ENCODE measurements around the gene NPPB. TPM values are rescaled to one million over a fixed set of nuclear protein-coding genes. Genes with fewer than 3 reads are reported as not detected.

Gene NPPB
- total RNA-seq, 2 experiments from 2014 or later: not detected

GRCh38 chr1:11888206-11888876 lies 29.6 kb upstream of the NPPB start:
- Mint-ChIP-seq H3K9me3 (no peaks in the 10 kb centered on the region), H3K4me1 (no peaks in the 10 kb centered on the region), H3K27ac (no peak overlapping the region), H3K36me3 (no peaks in the 10 kb centered on the region), H3K27me3 (peaks cover 7% of the 10 kb centered on the region), H3K4me3 (no peak overlapping the region)
- DNase-seq: no peak

GRCh38 chr1:11887666-11888007 lies 28.9 kb upstream of the NPPB start:
- H3K9me3 Mint-ChIP-seq: no peaks in the 10 kb centered on the region
- no peak overlapping the region for H3K27ac Mint-ChIP-seq
- H3K4me1 Mint-ChIP-seq: no peaks in the 10 kb centered on the region
- peaks cover 7% of the 10 kb centered on the region for H3K27me3 Mint-ChIP-seq
- no peak overlapping the region for H3K4me3 Mint-ChIP-seq
- DNase-seq: no peak
- H3K36me3 Mint-ChIP-seq: no peaks in the 10 kb centered on the region

GRCh38 chr1:11886986-11887665 lies 28.4 kb upstream of the NPPB start:
- no peaks in the 10 kb centered on the region for H3K36me3 Mint-ChIP-seq
- no peak for DNase-seq
- H3K27ac Mint-ChIP-seq: no peak overlapping the region
- no peaks in the 10 kb centered on the region for H3K9me3 Mint-ChIP-seq
- H3K4me1 Mint-ChIP-seq: no peaks in the 10 kb centered on the region
- peaks cover 7% of the 10 kb centered on the region for H3K27me3 Mint-ChIP-seq
- H3K4me3 Mint-ChIP-seq: no peak overlapping the region

GRCh38 chr1:11885916-11886315 lies 27.2 kb upstream of the NPPB start:
- Mint-ChIP-seq H3K27ac (no peak overlapping the region), H3K4me3 (no peak overlapping the region), H3K4me1 (no peaks in the 10 kb centered on the region), H3K27me3 (peaks cover 7% of the 10 kb centered on the region), H3K36me3 (no peaks in the 10 kb centered on the region), H3K9me3 (no peaks in the 10 kb centered on the region)
- DNase-seq: no peak

GRCh38 chr1:11882814-11883538 lies 24.2 kb upstream of the NPPB start:
- H3K36me3 Mint-ChIP-seq: no peaks in the 10 kb centered on the region
- peaks cover 7% of the 10 kb centered on the region for H3K27me3 Mint-ChIP-seq
- H3K4me3 Mint-ChIP-seq: no peak overlapping the region
- H3K27ac Mint-ChIP-seq: no peak overlapping the region
- no peak for DNase-seq
- no peaks in the 10 kb centered on the region for H3K9me3 Mint-ChIP-seq
- no peaks in the 10 kb centered on the region for H3K4me1 Mint-ChIP-seq

GRCh38 chr1:11881749-11882441 lies 23.1 kb upstream of the NPPB start:
- DNase-seq: no peak
- no peaks in the 10 kb centered on the region for H3K9me3 Mint-ChIP-seq
- H3K27ac Mint-ChIP-seq: no peak overlapping the region

GRCh38 chr1:11880911-11881748 lies 22.4 kb upstream of the NPPB start:
- H3K27ac Mint-ChIP-seq: no peak overlapping the region

More at GRCh38 chr1:11881749-11882441, 23.1 kb upstream of the NPPB start:
- Mint-ChIP-seq H3K27me3 (peaks cover 4% of the 10 kb centered on the region), H3K4me1 (no peaks in the 10 kb centered on the region), H3K36me3 (no peaks in the 10 kb centered on the region), H3K4me3 (no peak overlapping the region)

GRCh38 chr1:11880181-11880575 lies 21.4 kb upstream of the NPPB start:
- peaks cover 2% of the 10 kb centered on the region for H3K27me3 Mint-ChIP-seq
- no peaks in the 10 kb centered on the region for H3K4me1 Mint-ChIP-seq
- H3K4me3 Mint-ChIP-seq: no peak overlapping the region
- H3K36me3 Mint-ChIP-seq: no peaks in the 10 kb centered on the region
- no peak overlapping the region for H3K27ac Mint-ChIP-seq
- H3K9me3 Mint-ChIP-seq: no peaks in the 10 kb centered on the region
- DNase-seq: no peak

More at GRCh38 chr1:11880911-11881748, 22.4 kb upstream of the NPPB start:
- Mint-ChIP-seq H3K36me3 (no peaks in the 10 kb centered on the region), H3K4me1 (no peaks in the 10 kb centered on the region), H3K9me3 (no peaks in the 10 kb centered on the region), H3K27me3 (peaks cover 3% of the 10 kb centered on the region), H3K4me3 (no peak overlapping the region)
- DNase-seq: no peak

- Mint-ChIP-seq H3K27ac (no peak overlapping the region), H3K4me3 (no peak overlapping the region), H3K9me3 (no peaks in the 10 kb centered on the region), H3K36me3 (no peaks in the 10 kb centered on the region), H3K27me3 (peaks cover 3% of the 10 kb centered on the region), H3K4me1 (no peaks in the 10 kb centered on the region)
- DNase-seq: no peak
These were observed 20.8 kb upstream of the NPPB start for GRCh38 chr1:11879311-11880180.

- H3K27me3 Mint-ChIP-seq: peaks cover 6% of the 10 kb centered on the region
- H3K36me3 Mint-ChIP-seq: no peaks in the 10 kb centered on the region
- H3K4me1 Mint-ChIP-seq: no peaks in the 10 kb centered on the region
- no peak overlapping the region for H3K27ac Mint-ChIP-seq
- H3K4me3 Mint-ChIP-seq: no peak overlapping the region
- DNase-seq: no peak
- no peaks in the 10 kb centered on the region for H3K9me3 Mint-ChIP-seq
These were observed 20.1 kb upstream of the NPPB start for GRCh38 chr1:11878891-11879190.

- no peak for DNase-seq
- Mint-ChIP-seq H3K27ac (no peak overlapping the region), H3K27me3 (peaks cover 6% of the 10 kb centered on the region), H3K9me3 (no peaks in the 10 kb centered on the region), H3K36me3 (no peaks in the 10 kb centered on the region), H3K4me3 (no peak overlapping the region), H3K4me1 (peaks cover 2% of the 10 kb centered on the region)
These were observed 19.5 kb upstream of the NPPB start for GRCh38 chr1:11878081-11878890.

GRCh38 chr1:11877074-11877473 lies 18.3 kb upstream of the NPPB start:
- Mint-ChIP-seq H3K4me3 (no peak overlapping the region), H3K27me3 (peaks cover 6% of the 10 kb centered on the region), H3K4me1 (peaks cover 2% of the 10 kb centered on the region)

GRCh38 chr1:11875094-11875493 lies 16.3 kb upstream of the NPPB start:
- Mint-ChIP-seq H3K4me3 (no peak overlapping the region), H3K27me3 (peaks cover 15% of the 10 kb centered on the region), H3K27ac (no peak overlapping the region), H3K4me1 (peaks cover 2% of the 10 kb centered on the region), H3K36me3 (no peaks in the 10 kb centered on the region), H3K9me3 (no peaks in the 10 kb centered on the region)
- DNase-seq: no peak

More at GRCh38 chr1:11877074-11877473, 18.3 kb upstream of the NPPB start:
- no peak for DNase-seq
- Mint-ChIP-seq H3K9me3 (no peaks in the 10 kb centered on the region), H3K27ac (no peak overlapping the region), H3K36me3 (no peaks in the 10 kb centered on the region)
